Measurements from ENCODE around the gene KLF18.

GRCh38 chr1:44101328-44101727 is 40.1 kb downstream of the KLF18 start:
- TF ChIP-seq CTCF (IDR thresholded peaks at IDR 0.05; ENCODE audit: low read depth, low read length) = no peak
- no peak for TF ChIP-seq EZH2phosphoT487 (IDR thresholded peaks at IDR 0.05; ENCODE audit: low read depth)
